ENCODE data around the gene SHMT2.

DNA sequence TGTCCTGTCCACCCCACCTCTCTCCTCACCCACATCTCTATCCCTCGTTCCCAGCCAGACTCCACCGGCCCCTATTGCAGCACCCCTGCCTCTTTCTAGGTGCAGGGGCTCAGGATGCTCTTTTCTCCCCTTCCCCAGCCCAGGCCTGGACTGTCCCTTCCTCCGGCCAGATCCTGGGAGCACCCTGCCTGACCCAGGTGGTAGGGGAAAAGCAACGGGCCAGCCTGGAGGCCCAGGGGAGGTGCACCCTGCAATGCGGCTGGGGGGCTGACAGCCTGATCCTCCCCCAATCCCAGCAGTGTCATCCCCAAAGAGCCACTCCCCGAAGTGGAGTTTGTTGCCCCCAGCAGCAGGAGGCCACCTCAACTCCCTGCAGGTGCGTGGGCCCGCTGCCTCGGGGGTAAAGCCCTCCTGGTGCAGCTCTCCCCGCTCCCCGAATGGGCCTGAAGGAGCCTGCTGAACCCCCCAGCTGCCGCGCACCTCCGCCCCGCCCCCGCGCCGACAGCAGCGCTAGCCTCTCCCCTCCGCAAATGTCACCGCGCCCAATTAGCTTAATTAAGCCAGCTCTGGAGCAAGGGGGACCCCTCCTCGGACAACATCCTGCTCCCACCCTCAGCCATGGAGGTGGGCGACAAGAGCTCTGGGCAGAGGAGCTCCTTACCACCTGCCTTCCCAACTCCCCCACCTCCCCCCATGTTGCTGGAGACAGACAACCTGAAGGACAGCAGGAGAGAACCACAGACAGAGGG lies 8.2 kb upstream of the SHMT2 start:
- TF ChIP-seq, protein P1, sequence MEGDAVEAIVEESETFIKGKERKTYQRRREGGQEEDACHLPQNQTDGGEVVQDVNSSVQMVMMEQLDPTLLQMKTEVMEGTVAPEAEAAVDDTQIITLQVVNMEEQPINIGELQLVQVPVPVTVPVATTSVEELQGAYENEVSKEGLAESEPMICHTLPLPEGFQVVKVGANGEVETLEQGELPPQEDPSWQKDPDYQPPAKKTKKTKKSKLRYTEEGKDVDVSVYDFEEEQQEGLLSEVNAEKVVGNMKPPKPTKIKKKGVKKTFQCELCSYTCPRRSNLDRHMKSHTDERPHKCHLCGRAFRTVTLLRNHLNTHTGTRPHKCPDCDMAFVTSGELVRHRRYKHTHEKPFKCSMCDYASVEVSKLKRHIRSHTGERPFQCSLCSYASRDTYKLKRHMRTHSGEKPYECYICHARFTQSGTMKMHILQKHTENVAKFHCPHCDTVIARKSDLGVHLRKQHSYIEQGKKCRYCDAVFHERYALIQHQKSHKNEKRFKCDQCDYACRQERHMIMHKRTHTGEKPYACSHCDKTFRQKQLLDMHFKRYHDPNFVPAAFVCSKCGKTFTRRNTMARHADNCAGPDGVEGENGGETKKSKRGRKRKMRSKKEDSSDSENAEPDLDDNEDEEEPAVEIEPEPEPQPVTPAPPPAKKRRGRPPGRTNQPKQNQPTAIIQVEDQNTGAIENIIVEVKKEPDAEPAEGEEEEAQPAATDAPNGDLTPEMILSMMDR (IDR thresholded peaks at IDR 0.05; ENCODE audit: insufficient read depth, low read length), result no peak
- TF ChIP-seq, protein P2, sequence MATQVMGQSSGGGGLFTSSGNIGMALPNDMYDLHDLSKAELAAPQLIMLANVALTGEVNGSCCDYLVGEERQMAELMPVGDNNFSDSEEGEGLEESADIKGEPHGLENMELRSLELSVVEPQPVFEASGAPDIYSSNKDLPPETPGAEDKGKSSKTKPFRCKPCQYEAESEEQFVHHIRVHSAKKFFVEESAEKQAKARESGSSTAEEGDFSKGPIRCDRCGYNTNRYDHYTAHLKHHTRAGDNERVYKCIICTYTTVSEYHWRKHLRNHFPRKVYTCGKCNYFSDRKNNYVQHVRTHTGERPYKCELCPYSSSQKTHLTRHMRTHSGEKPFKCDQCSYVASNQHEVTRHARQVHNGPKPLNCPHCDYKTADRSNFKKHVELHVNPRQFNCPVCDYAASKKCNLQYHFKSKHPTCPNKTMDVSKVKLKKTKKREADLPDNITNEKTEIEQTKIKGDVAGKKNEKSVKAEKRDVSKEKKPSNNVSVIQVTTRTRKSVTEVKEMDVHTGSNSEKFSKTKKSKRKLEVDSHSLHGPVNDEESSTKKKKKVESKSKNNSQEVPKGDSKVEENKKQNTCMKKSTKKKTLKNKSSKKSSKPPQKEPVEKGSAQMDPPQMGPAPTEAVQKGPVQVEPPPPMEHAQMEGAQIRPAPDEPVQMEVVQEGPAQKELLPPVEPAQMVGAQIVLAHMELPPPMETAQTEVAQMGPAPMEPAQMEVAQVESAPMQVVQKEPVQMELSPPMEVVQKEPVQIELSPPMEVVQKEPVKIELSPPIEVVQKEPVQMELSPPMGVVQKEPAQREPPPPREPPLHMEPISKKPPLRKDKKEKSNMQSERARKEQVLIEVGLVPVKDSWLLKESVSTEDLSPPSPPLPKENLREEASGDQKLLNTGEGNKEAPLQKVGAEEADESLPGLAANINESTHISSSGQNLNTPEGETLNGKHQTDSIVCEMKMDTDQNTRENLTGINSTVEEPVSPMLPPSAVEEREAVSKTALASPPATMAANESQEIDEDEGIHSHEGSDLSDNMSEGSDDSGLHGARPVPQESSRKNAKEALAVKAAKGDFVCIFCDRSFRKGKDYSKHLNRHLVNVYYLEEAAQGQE (IDR thresholded peaks at IDR 0.05; ENCODE audit: insufficient replicate concordance, low read depth), result no peak
- no peak for TF ChIP-seq POLR2AphosphoS5 (IDR thresholded peaks at IDR 0.05; ENCODE audit: low read depth)

Data from HL-60 (cell line).